Neural cell (in vitro differentiated cells): ENCODE results near the gene GDF9. TPM values are rescaled to one million over a fixed set of nuclear protein-coding genes. Genes with fewer than 3 reads are reported as not detected.
A peak's percentile ranks its signal among the peaks of the same experiment; 100 is the strongest.

Source experiments
- H2AFZ ChIP-seq: fragments of 200-600, 300-800 bp; sonication (generic), shearing (Covaris generic); 2 replicates; pipeline ENCODE4 v1.6.0; 2014; ENCODE audit warnings: low read depth, mild to moderate bottlenecking, antibody characterized with exemption, low read length, moderate library complexity
- H3F3A ChIP-seq: fragments of 200-600 bp; shearing (Covaris generic); 2 replicates; pipeline ENCODE4 v1.6.1; 2016; ENCODE audit warnings: mild to moderate bottlenecking, moderate library complexity, mixed read lengths, antibody characterized with exemption, low read length; ENCODE audit not compliant: insufficient read depth, poor library complexity, severe bottlenecking
- H3K27ac ChIP-seq: fragments of 200-600, 300-800 bp; sonication (generic), shearing (Covaris generic); 2 replicates; pipeline ENCODE4 v1.5.1; 2014; ENCODE audit warnings: mild to moderate bottlenecking, low read length, moderate library complexity
- H3K27me3 ChIP-seq: fragments of 300-800, 200-600 bp; sonication (generic), shearing (Covaris generic); 2 replicates; pipeline ENCODE4 v1.6.0; 2014; ENCODE audit warnings: mild to moderate bottlenecking, low read depth, low read length, moderate library complexity; ENCODE audit not compliant: insufficient read depth
- H3K36me3 ChIP-seq: fragments of 300-800, 200-600 bp; sonication (generic), shearing (Covaris generic); 2 replicates; pipeline ENCODE4 v1.5.1; 2014; ENCODE audit warnings: mild to moderate bottlenecking, antibody characterized with exemption, low read length, moderate library complexity; ENCODE audit not compliant: insufficient read depth
- H3K4me2 ChIP-seq: fragments of 300-800, 200-600 bp; sonication (generic), shearing (Covaris generic); 2 replicates; pipeline ENCODE4 v1.6.0; 2014; ENCODE audit warnings: mild to moderate bottlenecking, low read length
- H3K4me3 ChIP-seq: fragments of 300-800, 200-600 bp; sonication (generic), shearing (Covaris generic); 2 replicates; pipeline ENCODE4 v1.5.1; 2014; ENCODE audit warnings: mild to moderate bottlenecking, low read length, moderate library complexity
- H3K79me2 ChIP-seq: fragments of 200-600 bp; shearing (Covaris generic); replicated peaks from 2 replicates; pipeline ENCODE4 v1.6.0; 2014; ENCODE audit warnings: mild to moderate bottlenecking, low read length, moderate library complexity; ENCODE audit not compliant: insufficient read depth
- H3K9ac ChIP-seq: fragments of 300-800, 200-600 bp; sonication (generic), shearing (Covaris generic); 2 replicates; pipeline ENCODE4 v1.6.1; 2016; ENCODE audit warnings: mild to moderate bottlenecking, low read length, mixed read lengths
- H3K9me2 ChIP-seq: fragments of 200-600 bp; shearing (Covaris generic); 2 replicates; pipeline ENCODE4 v1.6.1; 2016; ENCODE audit warnings: mild to moderate bottlenecking, low read length, mixed read lengths; ENCODE audit not compliant: insufficient read depth
- H3K9me3 ChIP-seq: fragments of 200-600, 300-800 bp; sonication (generic), shearing (Covaris generic); 2 replicates; pipeline ENCODE4 v1.6.1; 2016; ENCODE audit warnings: mild to moderate bottlenecking, mixed run types, low read length, moderate library complexity, mixed read lengths
- H4K20me1 ChIP-seq: fragments of 200-600 bp; shearing (Covaris generic); 2 replicates; pipeline ENCODE4 v1.6.1; 2016; ENCODE audit warnings: mild to moderate bottlenecking, mixed run types; ENCODE audit not compliant: insufficient read depth
- CTCF ChIP-seq: fragments of 450-650 bp; IDR thresholded peaks from 2 replicates; pipeline ENCODE4 v1.5.1; 2014; ENCODE audit warnings: antibody characterized with exemption, mild to moderate bottlenecking, moderate library complexity; ENCODE audit not compliant: poor library complexity, severe bottlenecking
- EP300 ChIP-seq: fragments of 450-650 bp; conservative IDR thresholded peaks from 2 replicates; pipeline ENCODE4 v1.6.1; 2014; ENCODE audit warnings: antibody characterized with exemption, mild to moderate bottlenecking, moderate library complexity; ENCODE audit not compliant: poor library complexity, severe bottlenecking
- EZH2 ChIP-seq: fragments of 200-600, 300-800 bp; shearing (Covaris generic), sonication (generic); IDR thresholded peaks from 2 replicates; pipeline ENCODE4 v1.6.1; 2014; ENCODE audit warnings: antibody characterized with exemption, low read length, borderline replicate concordance, mild to moderate bottlenecking; ENCODE audit not compliant: insufficient read depth, poor library complexity, severe bottlenecking
- MXI1 ChIP-seq: fragments of 450-650 bp; conservative IDR thresholded peaks from 2 replicates; pipeline ENCODE4 v1.6.1; 2014; ENCODE audit warnings: antibody characterized with exemption, mild to moderate bottlenecking; ENCODE audit not compliant: poor library complexity, severe bottlenecking
- POLR2AphosphoS5 ChIP-seq: IDR thresholded peaks from 2 replicates; pipeline ENCODE4 v1.6.1; 2012
- RAD21 ChIP-seq: fragments of 450-650 bp; conservative IDR thresholded peaks from 2 replicates; pipeline ENCODE4 v1.6.1; 2014; ENCODE audit warnings: antibody characterized with exemption, mild to moderate bottlenecking, moderate library complexity
- SMC3 ChIP-seq: fragments of 450-650 bp; conservative IDR thresholded peaks from 2 replicates; pipeline ENCODE4 v1.6.1; 2014; ENCODE audit warnings: antibody characterized with exemption, mild to moderate bottlenecking, moderate library complexity; ENCODE audit not compliant: poor library complexity
- TAF1 ChIP-seq: IDR thresholded peaks from 2 replicates; pipeline ENCODE4 v1.6.1; 2012; ENCODE audit warnings: low read depth
- polyA plus RNA-seq: library from polyadenylated mRNA; depleted of rRNA; stranded (reverse); fragments of >200 nt; gene quantifications from 2 replicates; pipeline ENCODE4 v1.2.3, GENCODE V29; 2014
- TF ChIP-seq, protein P1 (sequence below): IDR thresholded peaks from 2 replicates; pipeline ENCODE4 v1.6.1; 2012; ENCODE audit warnings: borderline replicate concordance

The GDF9 gene
- polyA plus RNA-seq, 1 donor from 2014 or later: 5.1 TPM

GRCh38 chr5:132867046-132867451 is 780 bp upstream of the GDF9 start:
- peaks cover 4% of the 10 kb centered on the region for H3F3A ChIP-seq
- H3K36me3 ChIP-seq: peaks cover 7% of the 10 kb centered on the region
- no peak for TF ChIP-seq CTCF
- no peak for TF ChIP-seq TAF1
- TF ChIP-seq, protein P1, sequence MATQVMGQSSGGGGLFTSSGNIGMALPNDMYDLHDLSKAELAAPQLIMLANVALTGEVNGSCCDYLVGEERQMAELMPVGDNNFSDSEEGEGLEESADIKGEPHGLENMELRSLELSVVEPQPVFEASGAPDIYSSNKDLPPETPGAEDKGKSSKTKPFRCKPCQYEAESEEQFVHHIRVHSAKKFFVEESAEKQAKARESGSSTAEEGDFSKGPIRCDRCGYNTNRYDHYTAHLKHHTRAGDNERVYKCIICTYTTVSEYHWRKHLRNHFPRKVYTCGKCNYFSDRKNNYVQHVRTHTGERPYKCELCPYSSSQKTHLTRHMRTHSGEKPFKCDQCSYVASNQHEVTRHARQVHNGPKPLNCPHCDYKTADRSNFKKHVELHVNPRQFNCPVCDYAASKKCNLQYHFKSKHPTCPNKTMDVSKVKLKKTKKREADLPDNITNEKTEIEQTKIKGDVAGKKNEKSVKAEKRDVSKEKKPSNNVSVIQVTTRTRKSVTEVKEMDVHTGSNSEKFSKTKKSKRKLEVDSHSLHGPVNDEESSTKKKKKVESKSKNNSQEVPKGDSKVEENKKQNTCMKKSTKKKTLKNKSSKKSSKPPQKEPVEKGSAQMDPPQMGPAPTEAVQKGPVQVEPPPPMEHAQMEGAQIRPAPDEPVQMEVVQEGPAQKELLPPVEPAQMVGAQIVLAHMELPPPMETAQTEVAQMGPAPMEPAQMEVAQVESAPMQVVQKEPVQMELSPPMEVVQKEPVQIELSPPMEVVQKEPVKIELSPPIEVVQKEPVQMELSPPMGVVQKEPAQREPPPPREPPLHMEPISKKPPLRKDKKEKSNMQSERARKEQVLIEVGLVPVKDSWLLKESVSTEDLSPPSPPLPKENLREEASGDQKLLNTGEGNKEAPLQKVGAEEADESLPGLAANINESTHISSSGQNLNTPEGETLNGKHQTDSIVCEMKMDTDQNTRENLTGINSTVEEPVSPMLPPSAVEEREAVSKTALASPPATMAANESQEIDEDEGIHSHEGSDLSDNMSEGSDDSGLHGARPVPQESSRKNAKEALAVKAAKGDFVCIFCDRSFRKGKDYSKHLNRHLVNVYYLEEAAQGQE: peak; percentile 58
- TF ChIP-seq SMC3: no peak
- no peaks in the 10 kb centered on the region for H3K9me3 ChIP-seq
- H3K27me3 ChIP-seq: no peaks in the 10 kb centered on the region
- H3K9me2 ChIP-seq: no peaks in the 10 kb centered on the region
- H3K79me2 ChIP-seq: peaks cover 11% of the 10 kb centered on the region
- H3K4me3 ChIP-seq: peak overlapping the region; percentile 95
- peak overlapping the region; percentile 87 for H3K4me2 ChIP-seq
- H3K9ac ChIP-seq: peak overlapping the region; percentile 98
- peak overlapping the region; percentile 87 for H2AFZ ChIP-seq
- peak overlapping the region; percentile 97 for H3K27ac ChIP-seq
- H4K20me1 ChIP-seq: no peaks in the 10 kb centered on the region

GRCh38 chr5:132865668-132866341 is 464 bp downstream of the GDF9 start:
- TF ChIP-seq MXI1 (no peak), SMC3 (no peak), TAF1 (no peak), RAD21 (no peak), EZH2 (no peak), POLR2AphosphoS5 (no peak), EP300 (no peak), CTCF (no peak)
- TF ChIP-seq, protein P1: no peak
- Histone ChIP-seq H3K9me2 (no peaks in the 10 kb centered on the region), H3K4me3 (peak overlapping the region; percentile 95), H3K9me3 (no peaks in the 10 kb centered on the region), H4K20me1 (no peaks in the 10 kb centered on the region), H3K27me3 (no peaks in the 10 kb centered on the region), H3K4me2 (peak overlapping the region; percentile 76), H3K36me3 (peaks cover 7% of the 10 kb centered on the region), H3K79me2 (peaks cover 11% of the 10 kb centered on the region), H3F3A (peaks cover 4% of the 10 kb centered on the region), H3K27ac (peak overlapping the region; percentile 97), H3K9ac (peak overlapping the region; percentile 98), H2AFZ (peak overlapping the region; percentile 100)
